Stimulated activated CD4-positive, alpha-beta T cell treated with anti-CD3 and anti-CD28 coated beads, TNF-alpha, amount 100 ng/mL, for 1 hour (primary cell): ENCODE measurements around the gene MBL2.
A peak's percentile ranks its signal among the peaks of the same experiment; 100 is the strongest.

Source experiments
- DNase-seq, 3 donors: peaks; one replicate each; pipeline ENCODE4 v3.0.0-alpha.2; 2020; ENCODE audit warnings: low read depth in 3 of 3, low spot score in 1 of 3

MBL2 gene

GRCh38 chr10:52772623-52773022, at the start of gene MBL2:
Gene MBL2, minus strand, starts transcription at chr10:52772784. Its CDS starts 1,149 bp downstream, at chr10:52771635.
- DNase-seq, result no peak

- no peak for DNase-seq
Measured at GRCh38 chr10:52820309-52820708, 47.7 kb upstream of the MBL2 start.

GRCh38 chr10:52818019-52818418, 45.4 kb upstream of the MBL2 start:
- DNase-seq, result no peak

DNA sequence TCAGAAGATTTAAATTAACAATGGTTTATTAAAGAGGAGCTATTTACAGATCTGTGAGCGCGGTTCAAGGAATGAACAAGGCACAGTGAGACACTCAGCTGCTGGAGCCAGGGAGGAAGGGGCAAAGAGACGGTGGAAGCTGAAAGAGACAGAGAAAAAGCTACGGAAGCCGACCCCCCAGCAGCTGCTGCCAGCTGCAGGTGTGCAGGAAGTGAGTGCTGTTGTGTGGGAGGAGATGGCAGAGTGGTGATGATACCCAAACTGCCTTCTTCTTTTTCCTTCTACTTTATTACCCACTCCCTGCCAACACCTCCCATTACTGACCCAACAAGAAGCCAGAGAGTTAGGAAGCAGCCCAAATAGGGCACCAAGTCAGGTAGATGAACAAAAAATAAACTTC, 41.9 kb upstream of the MBL2 start:
- no peak for DNase-seq

DNA sequence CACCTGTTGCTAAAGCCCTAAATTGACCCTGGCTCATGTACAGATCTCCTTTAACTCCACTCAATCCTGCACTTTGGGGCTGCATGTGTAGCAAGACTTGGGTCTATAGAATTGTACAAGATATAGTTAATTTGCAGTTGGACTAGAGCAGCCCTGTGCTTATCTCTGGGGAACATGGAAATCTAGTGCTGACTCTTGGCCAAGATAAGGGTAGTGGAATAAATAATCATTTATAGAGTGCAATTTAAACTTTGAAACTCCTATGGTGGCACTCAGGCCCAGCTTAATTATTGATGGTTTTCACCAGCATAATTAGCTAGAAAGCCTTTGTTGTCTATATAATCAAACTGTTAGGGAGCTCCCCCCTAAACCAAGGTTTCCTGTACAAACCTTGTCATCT, 39.2 kb upstream of the MBL2 start:
- no peak for DNase-seq

DNA sequence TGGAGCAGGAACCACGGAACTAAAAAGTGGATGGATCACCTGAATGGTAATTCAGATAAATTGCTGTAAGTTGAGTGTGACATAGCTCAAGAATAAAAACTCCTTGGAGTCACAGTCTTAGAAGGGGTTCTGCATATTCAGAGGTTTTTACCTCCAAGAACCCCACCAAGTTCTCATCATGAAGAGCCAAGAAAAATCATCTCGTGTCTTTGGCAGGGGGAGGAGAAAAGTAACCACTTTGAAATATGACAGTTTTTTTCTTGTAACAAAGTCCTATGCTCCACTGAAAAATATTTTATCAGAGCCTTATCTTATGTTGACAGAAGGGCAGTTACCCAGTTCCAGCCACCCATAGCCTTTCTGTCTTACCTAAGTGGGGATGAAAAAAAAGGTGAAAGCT, 38.2 kb upstream of the MBL2 start:
- no peak for DNase-seq

- no peak for DNase-seq
Measured at GRCh38 chr10:52807803-52808202, 35.2 kb upstream of the MBL2 start.

DNA sequence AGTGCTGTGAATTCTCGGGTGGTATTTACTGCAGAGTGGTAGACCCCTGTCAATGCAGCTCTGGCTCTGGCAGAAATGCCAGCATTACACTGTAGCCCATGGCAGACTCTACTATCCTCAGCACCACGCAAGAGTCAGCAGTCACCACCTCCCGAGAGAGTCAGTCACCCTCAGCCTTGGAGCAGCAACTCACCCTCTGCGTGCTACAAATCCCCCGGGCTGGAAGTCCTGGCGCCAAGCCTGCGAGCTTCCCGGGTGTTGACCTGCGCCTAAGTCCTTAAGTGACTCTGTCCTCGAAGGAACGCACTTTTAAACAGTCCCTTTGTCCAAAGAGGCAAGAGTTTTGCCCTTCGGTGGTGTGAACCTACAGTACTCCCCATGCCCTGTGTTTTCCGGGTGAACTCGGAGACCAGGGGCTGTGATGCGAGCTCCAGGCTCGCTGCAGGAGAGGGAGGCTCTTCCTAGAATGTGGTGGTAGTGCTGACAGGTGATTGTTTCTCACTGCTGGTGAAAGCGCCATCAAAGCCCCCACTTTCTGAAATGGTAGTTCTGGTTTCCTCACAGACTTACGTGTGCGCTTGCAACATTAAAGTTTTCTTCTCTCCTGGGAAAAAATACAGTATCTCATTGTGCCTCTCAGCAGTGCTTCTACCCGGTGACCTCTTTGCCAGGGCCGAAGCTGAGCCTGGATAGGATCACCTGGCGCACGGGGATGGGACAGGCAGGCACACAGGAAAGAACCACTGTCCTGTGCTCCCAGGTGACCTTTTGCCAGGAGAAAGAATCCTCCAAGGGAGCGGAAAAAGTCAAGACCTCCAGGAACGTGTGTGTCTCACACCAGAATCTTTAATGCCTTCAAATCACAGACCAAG, 33.1 kb upstream of the MBL2 start:
- no peak for DNase-seq

GRCh38 chr10:52801947-52802346, 29.4 kb upstream of the MBL2 start:
- no peak for DNase-seq

DNA sequence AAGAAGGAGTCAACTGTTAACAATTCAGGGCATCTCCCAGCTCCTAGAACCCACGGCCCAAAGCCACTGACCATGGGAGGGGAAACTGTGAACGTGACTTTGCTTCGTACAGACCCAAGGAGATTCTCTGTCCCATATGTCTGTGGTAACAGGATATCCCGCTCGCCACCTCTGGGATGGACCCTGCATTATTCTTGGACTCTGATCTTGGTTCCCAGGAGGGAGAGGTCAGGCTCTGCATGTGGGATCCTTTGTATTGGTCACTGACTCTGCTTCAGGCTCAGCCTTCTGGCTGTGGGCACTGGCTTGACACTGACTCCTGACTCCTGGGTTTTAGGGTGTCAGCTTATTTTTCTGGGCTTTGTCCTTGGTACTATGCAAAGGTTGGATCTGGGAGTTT, 13.5 kb upstream of the MBL2 start:
- no peak for DNase-seq

DNA sequence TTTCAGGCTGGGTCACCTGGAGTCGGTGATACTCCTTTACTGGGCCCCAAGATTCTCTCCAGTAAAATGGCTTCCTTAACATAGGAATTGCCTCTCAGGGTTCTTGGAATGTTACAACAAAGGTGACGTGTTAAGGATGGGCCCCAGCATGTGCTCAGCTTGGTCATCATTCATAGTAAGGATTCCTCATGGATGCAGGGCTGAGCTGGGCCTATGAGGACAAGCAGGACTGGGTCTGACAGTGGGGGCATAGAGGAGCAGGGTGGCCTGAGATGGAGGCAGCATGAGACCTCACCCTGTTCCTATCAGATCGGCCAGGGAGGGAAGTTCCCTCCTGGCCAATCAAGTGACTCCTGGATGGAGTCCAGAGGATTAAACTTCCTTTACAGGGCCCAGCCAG, 12.8 kb upstream of the MBL2 start:
- no peak for DNase-seq

- no peak for DNase-seq
Measured at GRCh38 chr10:52783726-52784125, 11.1 kb upstream of the MBL2 start.

DNA sequence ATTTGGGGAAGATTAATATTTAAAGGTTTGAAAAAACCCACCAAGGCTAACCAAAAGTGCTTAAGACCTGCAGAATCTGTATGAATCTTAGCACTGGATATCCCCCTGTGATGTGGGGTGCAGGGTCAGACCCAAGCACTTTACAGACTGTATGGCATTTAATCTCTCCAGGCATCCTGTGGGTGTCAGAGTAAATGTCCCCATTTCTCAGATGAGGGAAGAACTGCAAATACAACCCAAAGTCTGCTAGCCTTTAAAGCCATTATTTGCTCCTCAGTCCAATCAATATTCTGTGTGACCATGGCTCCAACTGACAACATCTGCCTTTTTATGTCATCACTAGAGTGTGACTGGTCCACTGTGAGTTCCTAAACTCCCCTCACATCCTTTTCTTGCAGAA, 10.0 kb upstream of the MBL2 start:
- no peak for DNase-seq

DNA sequence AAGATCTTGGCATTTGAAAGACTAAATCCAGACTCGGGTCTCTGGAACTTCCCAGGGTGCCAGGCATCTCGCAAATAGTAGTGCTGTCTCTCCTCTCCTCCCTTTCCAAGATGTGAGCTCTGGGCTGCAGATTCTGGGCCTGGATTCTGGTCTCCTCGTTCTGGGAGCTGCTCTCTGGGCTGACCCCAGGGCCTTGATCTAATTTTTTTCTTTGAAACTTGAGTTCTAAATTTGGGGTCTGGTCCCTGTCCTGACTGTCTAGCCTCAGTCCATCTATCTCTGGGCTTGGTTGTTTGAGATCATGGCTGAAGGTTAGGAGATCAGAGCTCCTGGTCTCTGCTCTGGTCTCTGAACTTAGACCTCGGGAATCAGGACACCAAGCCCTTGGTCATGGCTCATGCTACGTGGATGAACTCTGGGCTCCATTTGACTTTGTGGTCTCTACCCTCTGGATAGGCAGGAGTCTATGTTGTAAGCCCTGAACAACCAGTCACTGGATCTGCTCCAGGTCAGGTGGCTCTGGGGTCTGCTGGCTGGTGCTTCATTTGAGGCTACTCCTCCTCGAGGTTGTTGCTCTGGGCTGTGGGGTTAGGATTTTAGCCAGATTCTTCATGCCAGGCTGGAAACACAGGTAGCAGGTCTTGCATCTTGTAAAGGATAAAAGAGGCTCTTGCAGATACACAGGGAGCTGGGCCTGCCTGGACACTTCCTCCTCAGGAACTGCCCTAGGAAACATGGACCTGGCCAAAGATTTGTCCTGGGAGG, 8.0 kb upstream of the MBL2 start:
- DNase-seq, result no peak

DNA sequence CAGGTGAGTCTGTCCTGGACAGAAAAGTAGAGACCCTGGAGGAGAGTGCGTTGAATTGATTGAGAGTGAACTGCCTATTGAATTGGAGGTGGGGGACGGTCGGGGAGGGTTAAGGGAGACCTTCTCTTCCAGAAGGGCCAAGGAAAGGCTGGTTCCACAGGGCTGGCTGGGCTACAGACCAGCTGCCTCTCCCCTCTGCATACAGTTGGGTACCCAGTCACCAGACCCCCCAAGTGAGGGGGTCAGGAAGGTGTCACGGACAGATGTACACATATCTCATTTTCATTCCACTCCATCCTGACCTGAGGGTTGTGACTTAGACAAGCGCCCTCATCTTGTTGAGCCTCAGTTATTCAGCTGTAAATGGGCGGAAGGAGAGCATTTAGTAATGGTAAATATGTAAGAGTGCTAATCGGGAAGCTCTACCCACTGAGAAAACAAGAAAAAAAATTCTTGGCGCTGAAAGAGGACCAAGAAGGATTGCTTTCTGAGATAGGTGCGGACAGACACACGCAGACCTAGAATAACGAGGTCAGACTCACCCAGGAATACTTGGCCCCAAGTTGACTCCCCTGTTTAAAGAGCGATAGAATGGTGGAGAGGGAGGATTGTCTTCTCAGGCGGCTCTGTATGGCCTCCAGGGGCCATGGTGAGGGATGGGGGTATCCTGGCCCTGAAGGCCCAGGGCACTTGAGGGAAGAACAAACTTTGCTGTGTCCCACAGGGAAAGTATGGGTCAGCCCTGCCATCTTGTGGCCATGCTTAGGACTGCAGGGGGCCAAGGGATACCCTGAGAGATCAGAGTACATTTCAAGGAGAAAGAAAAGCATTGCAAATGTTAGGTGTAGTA, 7.2 kb upstream of the MBL2 start:
- peak in 1 of 3 donors; percentile 6 for DNase-seq

DNA sequence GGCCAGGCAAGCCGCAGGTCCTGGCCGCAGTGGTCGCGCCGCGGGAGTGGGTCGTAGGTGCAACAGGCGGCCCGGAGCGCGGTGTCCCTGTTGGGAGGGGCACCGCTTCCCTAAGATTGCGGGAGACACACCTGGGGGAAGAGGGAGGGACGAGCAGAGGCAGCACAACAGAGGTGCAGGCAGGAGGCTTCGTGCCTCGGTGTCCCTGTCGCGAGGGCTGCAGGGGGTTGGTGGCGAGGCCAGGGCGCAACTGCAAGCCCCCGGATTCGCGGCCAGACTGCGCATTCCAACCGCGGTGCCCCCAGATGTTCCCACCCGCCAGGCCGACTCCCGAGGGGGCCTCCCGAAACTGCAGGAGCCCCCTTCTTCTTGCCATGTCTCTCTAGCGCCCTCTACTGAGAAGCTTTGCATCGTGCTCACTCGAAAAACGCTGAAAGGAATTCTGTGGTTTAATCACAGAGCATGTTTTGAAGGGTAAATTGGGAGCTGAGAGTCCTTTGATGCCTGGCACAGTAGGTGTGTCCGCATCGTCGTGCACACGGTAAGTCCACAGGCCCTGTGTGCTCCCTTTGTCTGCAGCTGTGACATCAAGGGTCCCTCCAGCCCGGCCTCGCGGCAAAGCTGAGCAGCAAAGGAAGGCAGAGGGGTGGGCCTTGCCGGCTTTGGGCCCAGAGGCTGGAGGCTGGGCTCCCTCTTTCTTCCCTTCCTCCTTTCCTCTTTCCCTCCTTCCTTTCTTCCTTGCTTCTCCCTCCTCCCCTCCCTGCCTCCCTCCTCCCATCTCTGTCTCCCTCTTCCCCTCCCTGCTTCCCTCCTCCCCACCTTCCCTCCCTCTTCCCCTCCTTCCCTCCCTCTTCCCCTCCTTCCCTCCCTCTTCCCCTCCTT, 6.2 kb upstream of the MBL2 start:
- DNase-seq, result no peak

GRCh38 chr10:52777414-52777813, 4.8 kb upstream of the MBL2 start:
- no peak for DNase-seq

- DNase-seq, result no peak
Measured at GRCh38 chr10:52776471-52776903, 3.9 kb upstream of the MBL2 start.

DNA sequence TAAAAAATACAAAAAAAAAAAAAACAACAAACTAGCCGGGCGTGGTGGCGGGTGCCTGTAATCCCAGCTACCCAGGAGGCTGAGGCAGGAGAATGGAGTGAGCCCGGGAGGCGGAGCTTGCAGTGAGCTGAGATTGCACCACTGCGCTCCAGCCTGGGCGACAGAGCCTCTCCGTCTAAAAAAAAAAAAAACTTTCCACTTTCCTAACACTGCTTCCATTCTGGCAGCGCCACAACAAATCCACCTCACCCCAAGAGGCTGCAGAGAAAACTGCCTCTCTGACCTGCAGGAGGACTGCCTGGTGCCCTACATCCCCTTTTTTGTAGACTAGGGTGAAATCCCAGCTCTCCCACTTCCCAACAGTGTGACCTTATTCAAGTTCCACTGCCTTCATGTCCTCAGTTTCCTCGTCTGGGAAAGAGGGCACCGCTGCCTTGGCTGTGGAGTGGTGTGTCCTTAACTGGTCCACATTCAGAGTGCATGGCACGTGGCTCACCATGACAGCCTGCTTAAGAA, 2.6 kb upstream of the MBL2 start:
- no peak for DNase-seq

DNA sequence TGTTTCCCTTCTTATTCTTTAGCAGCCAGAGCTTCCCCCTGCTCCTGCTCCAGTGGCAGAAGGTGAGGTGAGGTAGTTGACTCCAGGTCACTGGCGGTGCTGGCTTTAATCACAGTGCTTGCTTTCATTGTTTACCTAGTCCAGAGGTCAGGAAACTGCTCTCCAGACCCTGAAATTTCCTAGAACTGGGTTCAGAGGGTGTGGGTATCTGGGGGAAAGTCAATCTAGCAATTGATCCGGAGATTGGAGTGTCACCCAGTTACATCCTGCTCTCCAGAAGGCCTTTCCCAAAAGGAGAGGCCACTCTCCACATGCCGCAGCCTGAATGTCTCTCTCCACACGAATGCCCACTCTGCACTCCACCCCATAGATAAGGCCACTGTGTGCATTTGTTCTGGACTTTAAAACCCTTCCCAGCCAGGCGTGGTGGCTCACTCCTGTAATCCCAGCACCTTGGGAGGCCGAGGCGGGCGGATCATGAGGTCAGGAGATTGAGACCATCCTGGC, 2.1 kb upstream of the MBL2 start:
- no peak for DNase-seq
